Nucleus accumbens (tissue), 56 donors: Measurements from ENCODE around the gene SGTB.

Experiments used
- DNase-seq, 56 donors: peaks; one replicate each; lab custom pipeline; 2025; lab: John Stamatoyannopoulos, UW

SGTB gene, protein sequence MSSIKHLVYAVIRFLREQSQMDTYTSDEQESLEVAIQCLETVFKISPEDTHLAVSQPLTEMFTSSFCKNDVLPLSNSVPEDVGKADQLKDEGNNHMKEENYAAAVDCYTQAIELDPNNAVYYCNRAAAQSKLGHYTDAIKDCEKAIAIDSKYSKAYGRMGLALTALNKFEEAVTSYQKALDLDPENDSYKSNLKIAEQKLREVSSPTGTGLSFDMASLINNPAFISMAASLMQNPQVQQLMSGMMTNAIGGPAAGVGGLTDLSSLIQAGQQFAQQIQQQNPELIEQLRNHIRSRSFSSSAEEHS

DNA sequence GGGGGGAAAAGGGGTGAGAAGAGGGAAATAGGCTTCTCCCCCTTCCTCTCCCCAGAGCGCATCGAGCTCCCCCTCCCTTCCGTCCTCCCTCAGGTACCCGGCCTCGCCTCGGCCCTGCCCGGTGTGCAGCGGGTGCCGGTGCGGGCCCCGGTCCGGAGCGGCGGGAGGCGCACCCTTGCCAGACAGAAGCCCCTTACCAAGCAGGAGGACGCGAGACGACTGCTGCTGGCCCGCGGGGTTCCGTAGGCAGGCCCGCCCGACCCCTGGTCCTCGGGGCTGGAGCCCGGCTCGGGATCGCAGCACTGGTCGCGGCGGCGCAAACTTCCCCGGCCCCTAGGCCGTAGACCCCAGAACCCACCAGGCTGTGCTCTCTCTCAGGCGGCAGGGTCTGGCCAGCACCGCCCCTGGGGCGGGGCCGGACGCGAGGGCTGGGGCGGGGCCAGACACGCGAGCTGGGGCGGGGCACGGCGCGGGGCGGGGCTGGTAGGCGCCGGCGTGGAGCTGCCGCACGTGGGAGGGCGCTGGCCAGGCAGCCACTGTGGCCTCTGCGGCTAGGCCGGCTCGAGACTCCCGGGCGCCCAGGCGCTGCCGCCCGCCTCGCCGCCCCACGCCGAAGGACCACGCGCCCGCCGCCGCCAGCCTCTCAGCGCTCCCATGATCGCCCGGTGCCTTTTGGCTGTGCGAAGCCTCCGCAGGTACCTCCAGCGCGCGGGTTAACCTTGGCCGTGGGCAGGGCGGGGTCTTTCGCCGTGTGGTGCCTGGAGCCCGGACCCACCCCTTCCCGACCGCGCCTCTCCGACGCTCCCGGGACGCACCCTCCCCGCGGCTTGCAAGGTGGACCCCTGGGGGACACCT, at the start of gene SGTB, which contains the start of gene NLN:
Gene SGTB (minus strand): TSS at position 390 of the 855 bp plus-strand sequence. CDS start 1,302 bp downstream, outside the sequence.
Gene NLN (plus strand): TSS at position 486 of the 855 bp plus-strand sequence. CDS start 169 bp downstream, at position 655.
- DNase-seq = peak; percentile 17 to 93 (median 82)

- DNase-seq = no peak
Observed at GRCh38 chr5:65771266-65771665, 49.4 kb upstream of the SGTB start.

DNA sequence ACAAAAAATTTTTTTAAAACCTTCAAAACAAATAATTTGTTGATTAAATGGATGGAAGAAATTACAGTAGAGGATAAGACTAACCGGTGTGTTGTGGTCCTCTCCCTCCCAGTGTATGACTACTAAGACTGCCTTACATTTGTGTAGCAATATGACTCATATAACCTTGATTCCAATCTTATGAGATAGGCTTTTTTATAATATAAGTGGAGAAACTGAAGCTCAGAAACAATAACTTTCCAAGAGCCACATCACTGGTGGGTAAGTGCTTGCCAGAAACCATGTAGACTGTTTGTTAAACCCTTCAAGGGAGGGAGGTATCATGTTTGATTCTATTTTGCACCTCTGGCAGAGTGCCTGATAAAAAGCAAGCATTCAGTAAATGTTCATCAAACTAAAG, 47.6 kb upstream of the SGTB start:
- no peak for DNase-seq

DNA sequence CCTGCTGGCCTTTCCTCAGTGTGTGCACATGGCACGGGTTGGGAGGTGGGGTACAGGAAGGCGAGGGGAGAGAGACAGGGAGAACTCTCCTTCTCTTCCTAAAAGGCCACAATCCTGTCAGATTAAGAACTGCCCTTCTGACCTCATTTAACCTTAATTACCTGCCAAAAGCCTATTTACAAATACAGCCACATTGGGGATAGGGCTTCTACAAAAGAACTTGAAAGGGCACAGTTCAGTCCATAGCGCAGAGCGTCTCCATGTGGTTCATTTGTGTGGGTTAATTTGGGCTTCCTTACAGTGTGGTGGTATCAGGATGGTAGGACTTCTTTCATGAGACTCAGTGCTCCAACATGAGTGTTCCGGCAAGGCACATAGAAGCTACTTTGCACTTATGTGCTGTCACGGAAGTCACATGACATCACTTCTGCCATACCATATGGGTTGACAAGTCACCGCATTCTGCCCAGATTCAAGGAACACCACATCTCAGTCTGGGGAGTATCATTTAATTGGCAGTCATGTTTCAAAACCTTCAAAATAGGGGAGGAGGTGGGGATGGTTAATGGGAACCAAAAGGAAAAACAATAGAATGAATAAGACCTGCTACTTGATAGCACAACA, 46.9 kb upstream of the SGTB start:
- DNase-seq = no peak

DNA sequence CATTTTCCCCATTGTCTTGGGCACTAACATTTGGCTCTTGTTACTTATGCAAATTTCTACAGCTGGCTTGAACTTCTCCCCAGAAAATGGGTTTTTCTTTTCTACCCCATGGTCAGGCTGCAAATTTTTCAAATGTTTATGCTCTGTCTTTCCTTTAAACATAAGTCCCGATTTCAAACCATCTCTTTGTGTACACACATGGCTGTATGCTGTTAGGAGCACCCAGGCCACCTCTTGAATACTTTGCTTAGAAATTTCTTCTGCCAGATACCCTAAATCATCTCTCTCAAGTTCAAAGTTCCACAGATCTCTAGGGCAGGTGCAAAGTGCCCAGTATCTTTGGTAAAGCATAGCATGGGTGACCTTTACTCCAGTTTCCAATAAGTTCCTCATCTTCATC, 45.7 kb upstream of the SGTB start:
- no peak for DNase-seq

GRCh38 chr5:65766781-65767180, 44.9 kb upstream of the SGTB start:
- DNase-seq = no peak

GRCh38 chr5:65766175-65766574, 44.3 kb upstream of the SGTB start:
- DNase-seq = no peak

DNA sequence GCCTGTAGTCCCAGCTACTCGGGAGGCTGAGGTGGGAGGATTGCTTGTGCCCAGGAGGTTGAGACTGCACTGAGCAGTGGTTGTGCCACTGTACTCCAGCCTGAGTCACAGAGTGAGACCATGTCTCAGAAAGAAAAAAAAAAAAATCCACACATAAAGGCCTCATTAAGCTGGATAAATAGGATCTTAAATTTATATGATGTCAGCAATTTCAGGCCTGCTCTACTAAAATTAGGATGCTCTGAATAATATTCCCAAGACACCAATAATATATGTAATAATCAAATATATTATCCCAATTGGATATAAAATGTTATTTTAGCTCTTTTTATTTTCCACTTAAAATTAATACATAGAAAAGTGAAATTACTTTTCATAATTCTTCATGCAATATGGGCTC, 43.7 kb upstream of the SGTB start:
- no peak for DNase-seq

- DNase-seq = no peak
Observed at GRCh38 chr5:65762234-65762633, 40.3 kb upstream of the SGTB start.

GRCh38 chr5:65760504-65761275, 38.8 kb upstream of the SGTB start:
- peak in 46 of 56 donors; percentile 1 to 72 (median 34) for DNase-seq

DNA sequence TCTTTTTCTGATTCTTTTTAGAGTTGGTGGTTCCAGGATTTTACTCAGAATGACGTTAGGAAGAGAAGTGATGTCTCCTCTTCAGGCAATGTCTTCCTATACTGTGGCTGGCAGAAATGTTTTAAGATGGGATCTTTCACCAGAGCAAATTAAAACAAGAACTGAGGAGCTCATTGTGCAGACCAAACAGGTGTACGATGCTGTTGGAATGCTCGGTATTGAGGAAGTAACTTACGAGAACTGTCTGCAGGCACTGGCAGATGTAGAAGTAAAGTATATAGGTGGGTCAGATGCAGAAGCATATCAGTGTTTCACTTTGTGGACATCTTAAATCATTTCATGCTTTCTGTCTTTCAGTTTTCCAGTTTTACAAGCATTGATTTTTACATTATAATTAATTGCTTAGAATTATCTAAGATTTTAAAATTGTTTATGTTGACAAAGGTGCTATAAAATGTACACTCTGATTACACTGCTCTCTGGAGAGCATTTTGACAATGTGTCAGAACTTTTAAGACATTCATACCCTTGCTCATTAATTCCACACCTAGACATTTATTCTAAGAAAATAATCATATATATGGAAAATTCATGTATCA, 36.7 kb upstream of the SGTB start:
- DNase-seq = no peak

- no peak for DNase-seq
Observed at GRCh38 chr5:65753189-65753588, 31.3 kb upstream of the SGTB start.

GRCh38 chr5:65750938-65751337, 29.0 kb upstream of the SGTB start:
- no peak for DNase-seq

GRCh38 chr5:65749956-65750355, 28.0 kb upstream of the SGTB start:
- DNase-seq = no peak

DNA sequence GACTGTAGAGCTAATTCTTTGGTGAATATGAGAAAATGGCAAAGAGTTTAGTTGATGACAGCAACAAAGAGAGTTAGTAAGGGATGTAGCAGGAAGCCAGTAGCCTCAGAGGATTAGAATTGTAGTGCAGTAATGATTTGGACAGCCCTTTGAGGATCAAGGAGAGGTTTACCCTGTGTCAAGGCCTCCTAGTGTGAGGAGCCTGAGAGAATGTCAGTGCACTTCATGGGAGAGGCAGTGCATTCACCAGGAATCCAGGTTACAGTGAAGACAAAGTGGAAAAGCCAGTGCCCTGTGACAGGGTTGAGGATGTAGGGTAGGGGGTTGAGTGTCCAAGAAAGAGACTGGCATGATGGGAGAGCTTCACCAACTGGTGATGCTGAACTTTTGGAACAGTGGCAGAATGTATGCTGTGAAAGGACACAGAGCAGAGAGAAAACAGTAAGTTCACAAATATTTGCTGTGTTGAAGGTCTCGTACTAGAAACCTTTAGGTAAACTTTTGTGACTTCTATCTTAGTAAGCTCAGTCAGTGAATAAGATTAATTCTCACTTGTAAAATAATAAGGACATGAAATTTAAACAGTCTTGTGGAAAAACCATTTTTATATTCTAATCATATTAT, 27.4 kb upstream of the SGTB start:
- no peak for DNase-seq

GRCh38 chr5:65742565-65743231, 20.8 kb upstream of the SGTB start:
- no peak for DNase-seq

GRCh38 chr5:65739162-65739561, 17.3 kb upstream of the SGTB start:
- DNase-seq = no peak

- no peak for DNase-seq
Observed at GRCh38 chr5:65738305-65738704, 16.4 kb upstream of the SGTB start.

- no peak for DNase-seq
Observed at GRCh38 chr5:65737842-65738241, 15.9 kb upstream of the SGTB start.
